CD4-positive, CD25-positive, alpha-beta regulatory T cell (primary cell): ENCODE results near the gene RPS6KA1. TPM values are rescaled to one million over a fixed set of nuclear protein-coding genes. Genes with fewer than 3 reads are reported as not detected.

Source experiments
- ATAC-seq, 2 donors: fragments of 150-1000 bp; cut with Tn5 transposase; one replicate each; pipeline ENCODE4 v1.10.0; 2021; ENCODE audit warnings: low read depth in 2 of 2, moderate number of reproducible peaks in 2 of 2, moderate library complexity in 1 of 2
- DNase-seq, 3 donors: peaks; one replicate each; pipeline versions ENCODE4 v3.0.0 to v3.0.0-alpha.2; 2012 to 2022; ENCODE audit warnings: mixed read lengths in 1 of 3
- H3K27ac ChIP-seq: one replicate; pipeline ENCODE4 v1.7.0; 2013; ENCODE audit warnings: mild to moderate bottlenecking, low read length; ENCODE audit not compliant: insufficient read depth, poor library complexity, severe bottlenecking
- H3K27me3 ChIP-seq: one replicate; pipeline ENCODE4 v1.7.0; 2013; ENCODE audit warnings: low read length; ENCODE audit not compliant: control insufficient read depth, insufficient read depth
- H3K36me3 ChIP-seq: one replicate; pipeline ENCODE4 v1.7.0; 2013; ENCODE audit warnings: mild to moderate bottlenecking, low read length, moderate library complexity; ENCODE audit not compliant: control insufficient read depth, insufficient read depth
- H3K4me1 ChIP-seq: 2 replicates; pipeline ENCODE4 v1.7.0; 2013; ENCODE audit warnings: mild to moderate bottlenecking, low read length; ENCODE audit not compliant: insufficient read depth, control insufficient read depth, poor library complexity, severe bottlenecking
- H3K4me3 ChIP-seq: one replicate; pipeline ENCODE4 v1.7.0; 2013; ENCODE audit warnings: low read depth, mild to moderate bottlenecking, low read length, moderate library complexity
- H3K9me3 ChIP-seq, 2 experiments: 1 replicate in 1 of 2; 2 replicates in 1 of 2; pipeline ENCODE4 v1.7.0; 2013; ENCODE audit warnings: low read length in 2 of 2, mild to moderate bottlenecking in 1 of 2, moderate library complexity in 1 of 2; ENCODE audit not compliant: control insufficient read depth in 2 of 2
- H3K27ac Mint-ChIP-seq, 3 donors: one replicate each; pipeline ENCODE4 v1.8.0; 2020 to 2022; ENCODE audit warnings: mild to moderate bottlenecking in 3 of 3, mixed read lengths in 3 of 3, moderate library complexity in 2 of 3
- H3K27me3 Mint-ChIP-seq: one replicate; pipeline ENCODE4 v1.8.0; 2022; ENCODE audit warnings: mild to moderate bottlenecking, mixed read lengths
- H3K36me3 Mint-ChIP-seq: one replicate; pipeline ENCODE4 v1.8.0; 2020; ENCODE audit warnings: mixed read lengths
- H3K4me1 Mint-ChIP-seq, 4 donors: one replicate each; pipeline ENCODE4 v1.8.0; 2020 to 2022; ENCODE audit warnings: mixed read lengths in 4 of 4, mild to moderate bottlenecking in 1 of 4
- H3K4me3 Mint-ChIP-seq, 4 donors: one replicate each; pipeline ENCODE4 v1.8.0; 2020 to 2022; ENCODE audit warnings: mild to moderate bottlenecking in 4 of 4, mixed read lengths in 4 of 4, moderate library complexity in 3 of 4
- H3K9me3 Mint-ChIP-seq, 7 donors: one replicate each; pipeline ENCODE4 v1.8.0; 2020 to 2022; ENCODE audit warnings: mixed read lengths in 7 of 7, mild to moderate bottlenecking in 3 of 7, moderate library complexity in 2 of 7
- polyA plus RNA-seq, 4 donors: library from polyadenylated mRNA; unstranded; fragments of 300-500 nt; fragmentation: Illumina TruSeq; gene quantifications; one replicate each; pipeline ENCODE4 v1.2.3, GENCODE V29; 2021
- total RNA-seq: library from RNA; stranded (reverse); gene quantifications from one replicate; pipeline ENCODE4 v1.2.3, GENCODE V29; 2022

The RPS6KA1 gene
- total and polyA plus RNA-seq, 5 donors from 2014 or later: 97.4 to 218 (median 173) TPM

DNA sequence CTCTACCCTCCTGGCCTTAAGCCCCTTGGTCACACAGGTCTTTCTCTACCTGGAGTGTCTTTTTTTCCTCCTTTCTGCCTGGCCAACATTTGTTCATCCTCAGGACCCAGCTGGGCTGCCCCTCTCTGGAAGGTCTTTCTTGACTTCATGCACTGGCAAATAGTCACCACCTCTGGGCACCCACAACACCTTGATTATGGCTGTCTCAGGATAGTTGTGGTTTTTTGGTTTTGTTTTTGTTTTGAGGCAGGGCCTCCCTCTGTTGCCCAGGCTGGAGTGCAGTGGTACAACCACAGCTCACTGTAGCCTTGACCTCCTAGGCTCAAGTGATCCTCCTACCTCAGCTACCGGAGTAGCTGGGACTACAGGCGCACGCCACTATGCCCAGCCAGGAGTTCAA lies 10.8 kb downstream of the RPS6KA1 start:
- no peak overlapping the region for H3K4me3 ChIP-seq
- peak in 1 of 3 donors; percentile 34 for DNase-seq

DNA sequence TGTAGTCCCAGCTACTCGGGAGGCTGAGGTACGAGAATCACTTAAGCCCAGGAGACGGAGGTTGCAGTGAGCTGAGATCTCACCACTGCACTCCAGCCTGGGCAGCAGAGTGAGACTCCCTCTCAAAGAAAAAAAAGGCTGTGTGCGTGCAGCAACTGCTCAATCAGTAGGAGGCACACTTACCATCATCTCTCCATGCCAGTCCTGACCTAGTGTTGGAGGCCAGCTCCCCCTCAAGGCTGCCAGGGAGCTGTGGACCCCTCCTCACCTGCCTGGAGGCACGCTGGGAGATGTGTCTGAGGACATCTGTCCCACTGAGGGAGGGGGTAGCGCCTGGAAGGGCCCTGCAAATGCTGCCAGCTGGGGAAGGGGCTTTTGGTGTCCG lies 11.9 kb downstream of the RPS6KA1 start:
- no peak overlapping the region for H3K4me3 ChIP-seq
- peaks cover 4 to 91% (median 63%) of the 10 kb centered on the region in 4 donors for H3K4me1 Mint-ChIP-seq
- H3K4me3 Mint-ChIP-seq: peak overlapping the region; percentile 79 to 92 (median 83)
- no peaks in the 10 kb centered on the region for H3K36me3 ChIP-seq
- peaks cover 3% of the 10 kb centered on the region for H3K36me3 Mint-ChIP-seq
- H3K4me1 ChIP-seq: peaks cover 82% of the 10 kb centered on the region
- no peak for DNase-seq
- peak overlapping the region; percentile 82 for H3K27ac ChIP-seq
- no peaks in the 10 kb centered on the region for H3K27me3 ChIP-seq
- ATAC-seq: no peak
- no peaks in the 10 kb centered on the region for H3K27me3 Mint-ChIP-seq
- peak overlapping the region; percentile 93 to 99 (median 96) for H3K27ac Mint-ChIP-seq
- no peaks in the 10 kb centered on the region for H3K9me3 ChIP-seq
- H3K9me3 Mint-ChIP-seq: no peaks in the 10 kb centered on the region

More for the DNA sequence above, 10.8 kb downstream of the RPS6KA1 start:
- peaks cover 4 to 90% (median 61%) of the 10 kb centered on the region in 4 donors for H3K4me1 Mint-ChIP-seq
- Histone ChIP-seq H3K36me3 (no peaks in the 10 kb centered on the region), H3K27me3 (no peaks in the 10 kb centered on the region), H3K27ac (peak overlapping the region; percentile 47), H3K9me3 (no peaks in the 10 kb centered on the region), H3K4me1 (peaks cover 78% of the 10 kb centered on the region)
- H3K27ac Mint-ChIP-seq: peak overlapping the region; percentile 88 to 97 (median 93)
- peak overlapping the region; percentile 59 to 86 (median 67) for H3K4me3 Mint-ChIP-seq
- peaks cover under 1% of the 10 kb centered on the region for H3K36me3 Mint-ChIP-seq
- H3K9me3 Mint-ChIP-seq: no peaks in the 10 kb centered on the region
- no peak for ATAC-seq
- no peaks in the 10 kb centered on the region for H3K27me3 Mint-ChIP-seq

DNA sequence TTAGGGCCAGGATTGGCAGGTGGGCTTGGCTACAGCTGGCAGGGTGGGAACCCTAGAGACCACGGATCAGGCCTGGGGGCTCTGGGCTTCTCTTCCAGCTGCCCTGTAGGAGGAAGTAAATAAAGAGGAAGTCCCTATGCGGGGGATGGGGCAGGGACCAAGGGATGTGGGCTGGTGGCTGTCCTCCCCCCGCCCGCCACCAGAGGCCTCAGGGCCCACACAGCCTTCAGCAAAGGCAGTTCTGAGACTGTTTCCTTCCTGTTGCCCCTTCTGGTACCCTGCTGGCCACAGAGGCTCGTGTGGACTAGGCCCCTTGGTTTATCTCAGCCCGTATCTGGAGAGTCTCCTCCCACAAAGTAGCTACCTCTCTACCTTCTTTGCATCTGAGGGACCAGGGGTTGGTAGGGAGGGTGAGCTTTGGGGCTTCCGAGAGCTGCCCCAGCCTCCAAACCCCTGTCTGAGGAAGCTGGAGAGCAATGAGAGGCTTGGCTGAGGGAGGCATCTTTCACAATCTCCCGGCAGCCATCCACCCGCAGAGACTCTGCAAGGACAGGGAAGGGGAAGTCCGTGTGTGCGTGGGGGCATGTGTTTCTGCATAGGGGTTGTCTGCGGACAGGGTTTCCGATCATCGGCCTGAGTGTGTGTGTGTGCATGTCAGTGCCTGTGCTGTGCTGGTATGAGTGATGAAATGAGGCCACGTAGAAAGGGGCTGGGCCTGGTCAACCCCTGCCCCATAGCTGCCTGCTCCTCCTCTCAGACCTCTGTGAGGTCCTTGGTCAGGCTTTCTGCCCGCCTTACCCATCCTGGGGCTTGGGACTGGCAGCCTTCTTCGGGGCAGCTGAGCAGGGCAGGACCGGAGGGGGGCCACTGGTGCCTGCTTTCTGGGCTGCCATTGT lies 12.5 kb downstream of the RPS6KA1 start:
- peak; percentile 48 to 92 (median 71) for DNase-seq
- no peaks in the 10 kb centered on the region for H3K9me3 ChIP-seq
- peaks cover 4 to 94% (median 64%) of the 10 kb centered on the region in 4 donors for H3K4me1 Mint-ChIP-seq
- peak; percentile 70 to 72 for ATAC-seq
- peaks cover 3% of the 10 kb centered on the region for H3K36me3 Mint-ChIP-seq
- peaks cover 88% of the 10 kb centered on the region for H3K4me1 ChIP-seq
- H3K36me3 ChIP-seq: peaks cover 3% of the 10 kb centered on the region
- no peaks in the 10 kb centered on the region for H3K9me3 Mint-ChIP-seq
- peak overlapping the region; percentile 79 to 92 (median 83) for H3K4me3 Mint-ChIP-seq
- peak overlapping the region; percentile 68 for H3K4me3 ChIP-seq
- no peaks in the 10 kb centered on the region for H3K27me3 ChIP-seq
- H3K27ac ChIP-seq: peak overlapping the region; percentile 82
- H3K27me3 Mint-ChIP-seq: no peaks in the 10 kb centered on the region
- peak overlapping the region; percentile 93 to 99 (median 96) for H3K27ac Mint-ChIP-seq

DNA sequence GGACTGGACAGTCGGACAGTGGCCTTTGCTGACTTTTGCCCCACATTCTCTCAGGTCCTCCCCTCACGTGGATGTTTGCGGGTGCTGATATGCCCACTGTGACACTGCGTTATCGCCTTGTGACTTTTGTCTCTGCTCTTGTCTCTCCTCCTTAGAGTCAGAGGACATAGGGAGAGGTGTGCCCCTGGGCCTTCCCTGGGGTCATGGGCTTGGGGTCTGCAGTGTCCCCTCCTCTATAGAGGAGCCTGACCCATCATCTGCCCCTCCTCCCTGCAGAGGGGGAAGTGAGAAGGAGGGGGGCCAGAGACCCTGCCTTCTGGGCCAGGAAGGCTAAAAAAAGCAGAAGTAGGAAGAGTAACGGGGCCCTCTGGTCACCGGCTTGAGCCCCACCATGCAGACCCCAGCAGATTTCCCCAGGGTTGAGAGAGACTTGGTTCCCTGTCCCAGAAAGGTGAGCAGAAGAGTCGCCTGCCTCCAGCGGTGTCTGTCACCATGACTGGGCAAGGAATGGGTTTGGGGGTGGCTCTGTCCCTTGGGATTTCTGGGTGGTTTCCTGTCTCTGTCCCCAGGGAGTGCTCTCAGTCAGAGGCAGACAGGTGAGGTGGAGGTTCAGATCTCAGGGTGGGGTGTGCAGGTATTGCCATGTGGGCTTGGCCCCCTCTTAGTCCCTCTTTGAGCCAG lies 13.3 kb downstream of the RPS6KA1 start:
- Histone ChIP-seq H3K27me3 (no peaks in the 10 kb centered on the region), H3K4me3 (peak overlapping the region; percentile 13), H3K27ac (peak overlapping the region; percentile 82), H3K36me3 (peaks cover 7% of the 10 kb centered on the region), H3K4me1 (peaks cover 92% of the 10 kb centered on the region), H3K9me3 (no peaks in the 10 kb centered on the region)
- Mint-ChIP-seq H3K4me1 (peaks cover 4 to 97% (median 69%) of the 10 kb centered on the region in 4 donors), H3K27ac (peak overlapping the region; percentile 93 to 99 (median 96)), H3K27me3 (no peaks in the 10 kb centered on the region), H3K36me3 (peaks cover 10% of the 10 kb centered on the region), H3K4me3 (peak overlapping the region; percentile 79 to 92 (median 83)), H3K9me3 (no peaks in the 10 kb centered on the region)
- ATAC-seq (no peak), DNase-seq (no peak)

DNA sequence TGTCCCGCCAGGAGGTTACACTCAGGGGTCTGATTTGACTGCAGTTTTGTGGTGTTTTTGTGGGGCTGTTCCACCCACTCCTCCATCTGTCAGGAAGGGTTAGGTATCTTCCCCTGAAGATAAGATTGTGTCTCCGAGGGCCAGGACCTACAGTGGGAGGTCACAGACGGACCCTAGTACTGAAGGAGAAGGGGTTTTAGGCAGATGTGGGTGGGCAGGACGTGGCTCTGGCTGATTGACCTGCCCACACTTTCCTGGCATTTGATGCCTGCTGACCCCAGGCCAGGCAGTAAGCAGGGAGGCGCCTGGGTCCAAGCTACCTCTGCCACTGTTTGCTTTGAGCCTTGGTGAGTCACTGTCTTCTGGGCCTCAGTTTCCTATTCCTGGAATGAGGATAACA lies 13.9 kb downstream of the RPS6KA1 start:
- Mint-ChIP-seq H3K27me3 (no peaks in the 10 kb centered on the region), H3K4me1 (peaks cover 0 to 97% (median 68%) of the 10 kb centered on the region in 4 donors), H3K4me3 (peak overlapping the region in 3 of 4 donors; percentile 33 to 57 (median 35)), H3K9me3 (no peaks in the 10 kb centered on the region), H3K27ac (peak overlapping the region; percentile 93 to 99 (median 96)), H3K36me3 (peaks cover 14% of the 10 kb centered on the region)
- no peak for DNase-seq
- Histone ChIP-seq H3K4me1 (peaks cover 92% of the 10 kb centered on the region), H3K4me3 (no peak overlapping the region), H3K36me3 (peaks cover 11% of the 10 kb centered on the region), H3K27me3 (no peaks in the 10 kb centered on the region), H3K27ac (peak overlapping the region; percentile 82), H3K9me3 (no peaks in the 10 kb centered on the region)
- no peak for ATAC-seq

DNA sequence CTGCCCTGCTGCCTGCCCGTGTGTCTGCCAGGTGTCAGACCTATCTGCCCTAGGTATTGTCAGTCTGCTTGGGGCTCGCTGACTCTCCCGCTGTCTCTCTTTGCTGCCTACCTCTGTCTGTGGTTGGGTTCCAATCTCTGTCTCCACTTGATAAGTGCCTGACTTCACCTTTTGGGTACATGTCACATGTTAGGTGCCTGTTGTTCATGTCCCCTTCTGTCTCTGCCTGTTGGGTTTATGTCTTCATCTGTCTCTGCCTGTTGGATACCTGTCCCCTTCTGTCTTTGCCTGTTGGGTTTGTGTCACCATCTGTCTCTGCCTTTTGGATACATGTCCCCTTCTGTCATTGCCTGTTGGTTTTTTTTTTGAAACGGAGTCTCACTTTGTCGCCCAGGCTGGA lies 14.6 kb downstream of the RPS6KA1 start:
- Histone ChIP-seq H3K36me3 (peaks cover 18% of the 10 kb centered on the region), H3K27ac (peak overlapping the region; percentile 17), H3K9me3 (no peaks in the 10 kb centered on the region), H3K4me1 (peaks cover 90% of the 10 kb centered on the region), H3K27me3 (no peaks in the 10 kb centered on the region), H3K4me3 (no peak overlapping the region)
- H3K27me3 Mint-ChIP-seq: no peaks in the 10 kb centered on the region
- DNase-seq (no peak), ATAC-seq (no peak)
- H3K27ac Mint-ChIP-seq: peak overlapping the region; percentile 86 to 96 (median 93)
- no peaks in the 10 kb centered on the region for H3K9me3 Mint-ChIP-seq
- peaks cover 4 to 97% (median 66%) of the 10 kb centered on the region in 4 donors for H3K4me1 Mint-ChIP-seq
- peak overlapping the region; percentile 81 to 95 (median 87) for H3K4me3 Mint-ChIP-seq
- peaks cover 19% of the 10 kb centered on the region for H3K36me3 Mint-ChIP-seq

DNA sequence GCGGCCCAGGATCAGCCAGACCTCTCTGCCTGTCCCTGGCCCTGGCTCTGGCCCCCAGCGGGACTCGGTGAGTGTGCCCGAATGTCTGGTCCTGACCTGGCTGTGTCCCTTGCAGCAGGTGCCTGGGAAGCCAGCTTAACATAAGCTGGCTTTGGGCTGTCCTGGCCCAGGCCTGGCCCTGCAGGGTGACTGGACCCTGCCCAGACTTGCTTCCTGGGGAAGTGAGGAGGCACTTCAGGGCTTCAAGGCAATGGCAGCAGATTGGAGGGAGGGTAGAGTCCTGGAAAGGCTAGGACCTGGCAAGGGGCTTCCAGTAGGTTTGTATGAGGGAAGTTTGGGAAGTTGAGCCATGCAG lies 16.4 kb downstream of the RPS6KA1 start:
- Histone ChIP-seq H3K4me1 (peaks cover 72% of the 10 kb centered on the region), H3K27me3 (no peaks in the 10 kb centered on the region), H3K36me3 (peaks cover 30% of the 10 kb centered on the region), H3K9me3 (no peaks in the 10 kb centered on the region), H3K4me3 (peak overlapping the region; percentile 90), H3K27ac (peak overlapping the region; percentile 73)
- ATAC-seq (no peak), DNase-seq (no peak)
- peaks cover 19% of the 10 kb centered on the region for H3K36me3 Mint-ChIP-seq
- peaks cover 4 to 82% (median 53%) of the 10 kb centered on the region in 4 donors for H3K4me1 Mint-ChIP-seq
- H3K27ac Mint-ChIP-seq: peak overlapping the region; percentile 93 to 96 (median 96)
- H3K27me3 Mint-ChIP-seq: no peaks in the 10 kb centered on the region
- H3K9me3 Mint-ChIP-seq: no peaks in the 10 kb centered on the region
- H3K4me3 Mint-ChIP-seq: peak overlapping the region; percentile 83 to 97 (median 93)
